DND-41 (cell line): ENCODE results near the gene DHX34.

Experiments
- EZH2 ChIP-seq: IDR thresholded peaks from 3 replicates; pipeline ENCODE4 v1.6.1; 2012; ENCODE audit warnings: borderline replicate concordance, low read depth, mild to moderate bottlenecking, moderate library complexity, low read length, inconsistent platforms; ENCODE audit not compliant: severe bottlenecking
- TF ChIP-seq, protein P1 (sequence below): IDR thresholded peaks from 2 replicates; pipeline ENCODE4 v1.5.1; 2012; ENCODE audit warnings: borderline replicate concordance, low read length, moderate library complexity, mild to moderate bottlenecking; ENCODE audit not compliant: poor library complexity, severe bottlenecking; ENCODE audit errors: extremely low read depth

DNA sequence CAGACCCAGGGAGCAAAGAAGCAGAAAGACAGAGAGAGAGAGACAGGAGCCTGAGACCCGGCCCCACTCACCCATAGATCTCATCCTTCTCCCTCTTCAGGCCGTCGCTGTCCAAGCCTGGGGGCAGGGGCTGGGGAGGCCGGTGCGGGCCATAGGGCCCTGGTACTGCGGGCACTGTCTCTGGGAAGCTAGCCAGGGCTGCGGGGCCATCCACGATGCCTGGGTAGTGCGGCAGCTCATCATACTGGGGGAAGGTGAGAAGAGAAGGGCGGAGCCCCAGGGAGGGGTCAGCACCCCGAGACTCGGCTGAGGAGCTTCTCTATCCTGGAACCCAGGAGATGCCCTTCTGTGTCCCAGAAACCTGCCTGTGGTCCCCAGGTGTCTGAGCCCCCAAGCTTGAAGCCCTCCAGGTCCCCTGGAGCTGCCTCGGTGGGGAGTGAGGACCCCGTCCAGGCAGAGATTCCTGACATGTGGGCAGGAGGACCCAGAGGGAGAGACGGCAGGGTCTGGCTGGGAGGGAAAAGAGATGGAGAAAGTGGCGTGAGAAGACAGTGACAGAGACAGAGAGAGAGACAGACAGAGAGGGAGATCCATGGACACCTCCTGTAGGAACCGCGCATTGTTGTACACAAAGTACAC lies 68.1 kb downstream of the DHX34 start:
- TF ChIP-seq, protein P1, sequence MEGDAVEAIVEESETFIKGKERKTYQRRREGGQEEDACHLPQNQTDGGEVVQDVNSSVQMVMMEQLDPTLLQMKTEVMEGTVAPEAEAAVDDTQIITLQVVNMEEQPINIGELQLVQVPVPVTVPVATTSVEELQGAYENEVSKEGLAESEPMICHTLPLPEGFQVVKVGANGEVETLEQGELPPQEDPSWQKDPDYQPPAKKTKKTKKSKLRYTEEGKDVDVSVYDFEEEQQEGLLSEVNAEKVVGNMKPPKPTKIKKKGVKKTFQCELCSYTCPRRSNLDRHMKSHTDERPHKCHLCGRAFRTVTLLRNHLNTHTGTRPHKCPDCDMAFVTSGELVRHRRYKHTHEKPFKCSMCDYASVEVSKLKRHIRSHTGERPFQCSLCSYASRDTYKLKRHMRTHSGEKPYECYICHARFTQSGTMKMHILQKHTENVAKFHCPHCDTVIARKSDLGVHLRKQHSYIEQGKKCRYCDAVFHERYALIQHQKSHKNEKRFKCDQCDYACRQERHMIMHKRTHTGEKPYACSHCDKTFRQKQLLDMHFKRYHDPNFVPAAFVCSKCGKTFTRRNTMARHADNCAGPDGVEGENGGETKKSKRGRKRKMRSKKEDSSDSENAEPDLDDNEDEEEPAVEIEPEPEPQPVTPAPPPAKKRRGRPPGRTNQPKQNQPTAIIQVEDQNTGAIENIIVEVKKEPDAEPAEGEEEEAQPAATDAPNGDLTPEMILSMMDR = no peak
- TF ChIP-seq EZH2 = no peak
